WTC11 (cell line): Measurements from ENCODE around the gene DMWD. TPM values are rescaled to one million over a fixed set of nuclear protein-coding genes. Genes with fewer than 3 reads are reported as not detected.
A peak's percentile ranks its signal among the peaks of the same experiment; 100 is the strongest.

Experiments used
- ATAC-seq: fragments of 200-7000 bp; cut with Tn5 transposase; 2 replicates; pipeline ENCODE4 v1.10.0; 2021; ENCODE audit warnings: mild to moderate bottlenecking, moderate library complexity
- Bru-seq: library from RNA; stranded (reverse); fragments of 400-500 nt; gene quantifications from one replicate; lab custom pipeline; 2021; lab: Mats Ljungman, UMichigan
- CTCF ChIA-PET: fragments of 300-600 bp; sonication (Branson Sonifier 250); formaldehyde crosslinking; loops from one replicate; lab custom pipeline; 2021; ENCODE audit warnings: antibody characterized with exemption; lab: Charles Lee
- POLR2A ChIA-PET: fragments of 350-600 bp; sonication (Branson Sonifier 250); formaldehyde crosslinking; loops from one replicate; lab custom pipeline; 2021; ENCODE audit warnings: antibody characterized with exemption; lab: Charles Lee
- DNase-seq: peaks from one replicate; pipeline ENCODE4 v3.0.0; 2021; ENCODE audit warnings: low spot score
- H3K27ac Mint-ChIP-seq: 2 replicates; pipeline ENCODE4 v1.8.0; 2021; ENCODE audit warnings: mixed read lengths
- H3K27me3 Mint-ChIP-seq: 2 replicates; pipeline ENCODE4 v1.8.0; 2021; ENCODE audit warnings: low read depth, mild to moderate bottlenecking, moderate library complexity, mixed read lengths
- H3K36me3 Mint-ChIP-seq: 2 replicates; pipeline ENCODE4 v1.8.0; 2021; ENCODE audit warnings: mixed read lengths
- H3K4me1 Mint-ChIP-seq: 2 replicates; pipeline ENCODE4 v1.8.0; 2022; ENCODE audit warnings: mixed read lengths
- H3K4me3 Mint-ChIP-seq: 2 replicates; pipeline ENCODE4 v1.8.0; 2021; ENCODE audit warnings: mild to moderate bottlenecking, moderate library complexity, mixed read lengths
- H3K9me3 Mint-ChIP-seq: 2 replicates; pipeline ENCODE4 v1.8.0; 2021; ENCODE audit warnings: mixed read lengths
- ARID4B ChIP-seq: sonication (generic); formaldehyde crosslinking; IDR thresholded peaks from 2 replicates; pipeline ENCODE4 v1.8.0; 2023; ENCODE audit warnings: missing genetic modification reagents, mild to moderate bottlenecking, borderline replicate concordance
- E2F1 ChIP-seq: sonication (generic); formaldehyde crosslinking; IDR thresholded peaks from 2 replicates; pipeline ENCODE4 v1.8.0; 2022; ENCODE audit warnings: mild to moderate bottlenecking, missing genetic modification reagents
- FOXK1 ChIP-seq: sonication (generic); formaldehyde crosslinking; IDR thresholded peaks from 2 replicates; pipeline ENCODE4 v1.8.0; 2022; ENCODE audit warnings: mild to moderate bottlenecking, moderate library complexity, missing genetic modification reagents
- FOXP1 ChIP-seq: sonication (generic); formaldehyde crosslinking; IDR thresholded peaks from 2 replicates; pipeline ENCODE4 v1.8.0; 2022; ENCODE audit warnings: missing genetic modification reagents, mild to moderate bottlenecking, moderate library complexity, borderline replicate concordance
- KAT7 ChIP-seq: sonication (generic); formaldehyde crosslinking; IDR thresholded peaks from 2 replicates; pipeline ENCODE4 v1.8.1; 2023; ENCODE audit warnings: missing genetic modification reagents, mild to moderate bottlenecking, borderline replicate concordance
- NFE2L1 ChIP-seq: sonication (generic); formaldehyde crosslinking; IDR thresholded peaks from 2 replicates; pipeline ENCODE4 v1.8.1; 2023; ENCODE audit warnings: missing genetic modification reagents
- NFYB ChIP-seq: sonication (generic); formaldehyde crosslinking; conservative IDR thresholded peaks from 2 replicates; pipeline ENCODE4 v1.8.0; 2022; ENCODE audit warnings: low read depth, missing genetic modification reagents
- NR3C1 ChIP-seq: sonication (generic); formaldehyde crosslinking; conservative IDR thresholded peaks from 2 replicates; pipeline ENCODE4 v1.8.1; 2023; ENCODE audit warnings: low read depth, mild to moderate bottlenecking, missing genetic modification reagents
- OVOL2 ChIP-seq: fragments of 250-450 bp; sonication (Bioruptor Pico); IDR thresholded peaks from 2 replicates; pipeline ENCODE4 v1.9.0; 2021; ENCODE audit warnings: mild to moderate bottlenecking, borderline replicate concordance
- PRRX2 ChIP-seq: fragments of 250-450 bp; sonication (Bioruptor Pico); IDR thresholded peaks from 2 replicates; pipeline ENCODE4 v1.8.0; 2021; ENCODE audit warnings: mild to moderate bottlenecking
- SMAD3 ChIP-seq: sonication (generic); formaldehyde crosslinking; IDR thresholded peaks from 2 replicates; pipeline ENCODE4 v1.8.0; 2022; ENCODE audit warnings: missing genetic modification reagents, mild to moderate bottlenecking, borderline replicate concordance
- SP1 ChIP-seq: sonication (generic); formaldehyde crosslinking; conservative IDR thresholded peaks from 2 replicates; pipeline ENCODE4 v1.8.1; 2022; ENCODE audit warnings: missing genetic modification reagents
- TCF7 ChIP-seq: sonication (generic); formaldehyde crosslinking; IDR thresholded peaks from 2 replicates; pipeline ENCODE4 v1.8.0; 2022; ENCODE audit warnings: mild to moderate bottlenecking, low read depth, missing genetic modification reagents, moderate library complexity
- ZBTB43 ChIP-seq: sonication (generic); formaldehyde crosslinking; IDR thresholded peaks from 2 replicates; pipeline ENCODE4 v1.8.1; 2023; ENCODE audit warnings: mild to moderate bottlenecking, missing genetic modification reagents
- ZNF219 ChIP-seq: sonication (generic); formaldehyde crosslinking; IDR thresholded peaks from 2 replicates; pipeline ENCODE4 v1.8.0; 2023; ENCODE audit warnings: missing genetic modification reagents, mild to moderate bottlenecking, borderline replicate concordance
- ZNF317 ChIP-seq: sonication (generic); formaldehyde crosslinking; IDR thresholded peaks from 2 replicates; pipeline ENCODE4 v1.8.1; 2023; ENCODE audit warnings: low read depth, mild to moderate bottlenecking, moderate library complexity, missing genetic modification reagents, borderline replicate concordance
- ZNF416 ChIP-seq: fragments of 250-450 bp; sonication (Bioruptor Pico); IDR thresholded peaks from 2 replicates; pipeline ENCODE4 v1.9.0; 2021; ENCODE audit warnings: mild to moderate bottlenecking, inconsistent platforms
- long read RNA-seq, 3 experiments: library from RNA in 1 of 3; library from capped mRNA in 1 of 3; library from polyadenylated mRNA in 1 of 3; unstranded in 2 of 3; stranded (forward) in 1 of 3; transcript quantifications; one replicate each; pipeline ENCODE4 v2.0.0, GENCODE V29; 2021
- total RNA-seq: library from RNA; stranded (reverse); gene quantifications from 3 replicates; pipeline ENCODE4 v1.2.3, GENCODE V29; 2021

Gene DMWD
- 50.2 to 60.7 TPM (median 56.6 TPM) in 3 replicates for total RNA-seq
- Bru-seq, nascent RNA: percentile 79 among the genes with signal in this experiment
- long read RNA-seq, experiment 1, transcript DMWD-201 (5 exons, 3,305 nt): minor isoform, 34 of 104 reads
- long read RNA-seq, experiment 1, transcript DMWD-205 (2 exons, 643 nt): minor isoform, 20 of 104 reads
- long read RNA-seq, experiment 1, transcript DMWD-202 (4 exons, 3,292 nt): major isoform, 36 of 104 reads
- long read RNA-seq, experiment 1, partial matches to known transcripts: 7 of 104 reads
- long read RNA-seq, experiment 1, other reads (novel, unspliced or antisense): 5 of 104 reads
- long read RNA-seq, experiment 2, partial matches to known transcripts: 4 of 8 reads
- long read RNA-seq, experiment 2, other reads (novel, unspliced or antisense): 0 of 8 reads
- long read RNA-seq, experiment 3: 0 reads

GRCh38 chr19:45792470-45793177 is at the start of gene DMWD:
Gene DMWD (minus strand): TSS chr19:45792845. CDS start chr19:45792756, 89 bp downstream.
- H3K9me3 Mint-ChIP-seq: no peaks in the 10 kb centered on the region
- peak; percentile 98 for ATAC-seq
- TF ChIP-seq PRRX2 (CRISPR knock-in tag): 0 out of 2 replicates have a peak, but pooled peaks have one; percentile 30
- TF ChIP-seq FOXP1 (CRISPR knock-in tag): 0 out of 2 replicates have a peak, but pooled peaks have one; percentile 37
- TF ChIP-seq FOXK1 (CRISPR knock-in tag): no peak
- 0 out of 2 replicates have a peak, but pooled peaks have one; percentile 70 for TF ChIP-seq KAT7 (CRISPR knock-in tag)
- TF ChIP-seq ZNF219 (CRISPR knock-in tag): peak; percentile 14; the same call in 1 of the 2 replicates
- TF ChIP-seq ZNF416 (CRISPR knock-in tag): peak; percentile 88; the same call in 1 of the 2 replicates
- peak; percentile 90 for TF ChIP-seq SP1 (CRISPR knock-in tag)
- no peak; the same call in 1 of the 2 replicates for TF ChIP-seq ARID4B (CRISPR knock-in tag)
- peak; percentile 43; the same call in 1 of the 2 replicates for TF ChIP-seq NFYB (CRISPR knock-in tag)
- ChIA-PET POLR2A (interaction anchor here (0.6 to 1.2 kb wide), 10 partner anchors 10 to 84 kb away, joined by 3 to 6 read pairs (median 4); partner anchors contain the start of genes DMPK, FBXO46 and SIX5), CTCF (interaction anchor here (0.6 to 4.9 kb wide), 14 partner anchors 10 to 307 kb away, joined by 3 to 43 read pairs (median 4); partner anchors contain the start of genes DMPK, FOXA3, RSPH6A and SIX5)
- H3K27me3 Mint-ChIP-seq: peaks cover 33% of the 10 kb centered on the region
- peak within 1 kb of the TSS; percentile 91 for H3K4me3 Mint-ChIP-seq
- peaks cover 20% of the 10 kb centered on the region for H3K36me3 Mint-ChIP-seq
- H3K4me1 Mint-ChIP-seq: peaks cover 17% of the 10 kb centered on the region
- DNase-seq: peak; percentile 100
- peak within 1 kb of the TSS; percentile 61 for H3K27ac Mint-ChIP-seq

GRCh38 chr19:45842198-45842597 is 49.6 kb upstream of the DMWD start:
- TF ChIP-seq NFE2L1: no peak
- Mint-ChIP-seq H3K9me3 (no peaks in the 10 kb centered on the region), H3K4me3 (no peak overlapping the region), H3K27me3 (no peaks in the 10 kb centered on the region), H3K4me1 (no peaks in the 10 kb centered on the region), H3K27ac (no peak overlapping the region), H3K36me3 (peaks cover 81% of the 10 kb centered on the region)
- DNase-seq: no peak
- POLR2A ChIA-PET: no interaction called here
- CTCF ChIA-PET: interaction anchor here (2.4 kb wide), 1 partner anchor 25 kb away, joined by 9 read pairs; no protein-coding TSS in a partner anchor
- no peak for ATAC-seq

GRCh38 chr19:45834970-45835369 is 42.3 kb upstream of the DMWD start:
- H3K27me3 Mint-ChIP-seq: no peaks in the 10 kb centered on the region
- ChIA-PET POLR2A (no interaction called here), CTCF (interaction anchor here (2.1 kb wide), 1 partner anchor 18 kb away, joined by 10 read pairs; no protein-coding TSS in a partner anchor)
- no peak overlapping the region for H3K27ac Mint-ChIP-seq
- H3K36me3 Mint-ChIP-seq: peaks cover 78% of the 10 kb centered on the region
- ATAC-seq: no peak
- no peak for DNase-seq
- H3K4me3 Mint-ChIP-seq: no peak overlapping the region
- no peaks in the 10 kb centered on the region for H3K4me1 Mint-ChIP-seq
- no peak for TF ChIP-seq ZNF317 (CRISPR knock-in tag)
- TF ChIP-seq ARID4B (CRISPR knock-in tag): no peak
- TF ChIP-seq NR3C1 (CRISPR knock-in tag): no peak
- TF ChIP-seq E2F1: no peak
- no peak for TF ChIP-seq FOXP1 (CRISPR knock-in tag)
- TF ChIP-seq OVOL2 (CRISPR knock-in tag): no peak
- TF ChIP-seq ZBTB43: no peak
- no peak for TF ChIP-seq SMAD3 (CRISPR knock-in tag)
- TF ChIP-seq TCF7 (CRISPR knock-in tag): no peak
- TF ChIP-seq, all 79 proteins: peak for 0
- H3K9me3 Mint-ChIP-seq: no peaks in the 10 kb centered on the region
